H9 (cell line): Measurements from ENCODE around the gene ABHD1. TPM values are rescaled to one million over a fixed set of nuclear protein-coding genes. Genes with fewer than 3 reads are reported as not detected.

Experiments used
- DNase-seq: peaks from one replicate; pipeline ENCODE4 v3.0.0-alpha.2; 2017
- H2AFZ ChIP-seq: one replicate; pipeline ENCODE4 v1.6.1; 2013; ENCODE audit warnings: mild to moderate bottlenecking, low read length, control low read depth, moderate library complexity
- H2AK5ac ChIP-seq: 2 replicates; pipeline ENCODE4 v1.6.1; 2013; ENCODE audit warnings: low read length, control low read depth, mixed read lengths; ENCODE audit not compliant: insufficient read length
- H2BK120ac ChIP-seq: one replicate; pipeline ENCODE4 v1.6.1; 2013; ENCODE audit warnings: low read depth, mild to moderate bottlenecking, low read length, control low read depth, inconsistent platforms; ENCODE audit not compliant: poor library complexity, severe bottlenecking
- H2BK12ac ChIP-seq: 2 replicates; pipeline ENCODE4 v1.6.1; 2013; ENCODE audit warnings: low read length, control low read depth, mixed read lengths, low read depth; ENCODE audit not compliant: insufficient read length
- H2BK15ac ChIP-seq: 2 replicates; pipeline ENCODE4 v1.6.1; 2013; ENCODE audit warnings: low read depth, low read length, control low read depth
- H2BK20ac ChIP-seq: one replicate; pipeline ENCODE4 v1.6.1; 2013; ENCODE audit warnings: low read depth, mild to moderate bottlenecking, low read length, control low read depth, inconsistent platforms; ENCODE audit not compliant: poor library complexity, severe bottlenecking
- H2BK5ac ChIP-seq: 2 replicates; pipeline ENCODE4 v1.6.1; 2013; ENCODE audit warnings: low read length, control low read depth, mixed read lengths; ENCODE audit not compliant: insufficient read length
- H3K14ac ChIP-seq: 2 replicates; pipeline ENCODE4 v1.6.1; 2013; ENCODE audit warnings: low read length, control low read depth; ENCODE audit not compliant: insufficient read depth
- H3K18ac ChIP-seq: 2 replicates; pipeline ENCODE4 v1.6.1; 2013; ENCODE audit warnings: low read depth, mild to moderate bottlenecking, mixed read lengths, low read length, control low read depth; ENCODE audit not compliant: insufficient read length
- H3K23ac ChIP-seq: 2 replicates; pipeline ENCODE4 v1.6.1; 2013; ENCODE audit warnings: low read length, control low read depth, mixed read lengths, low read depth; ENCODE audit not compliant: insufficient read length
- H3K23me2 ChIP-seq: 2 replicates; pipeline ENCODE4 v1.6.1; 2013; ENCODE audit warnings: low read depth, mild to moderate bottlenecking, mixed read lengths, low read length, control low read depth; ENCODE audit not compliant: insufficient read length, poor library complexity, severe bottlenecking
- H3K27ac ChIP-seq: 2 replicates; pipeline ENCODE4 v1.5.1; 2013; ENCODE audit warnings: low read length, control low read depth, mixed read lengths, low read depth; ENCODE audit not compliant: insufficient read length
- H3K27me3 ChIP-seq: 2 replicates; pipeline ENCODE4 v1.6.1; 2013; ENCODE audit warnings: low read length, control low read depth, inconsistent platforms; ENCODE audit not compliant: insufficient read depth
- H3K4ac ChIP-seq: 2 replicates; pipeline ENCODE4 v1.6.1; 2013; ENCODE audit warnings: low read depth, mild to moderate bottlenecking, control low read depth, inconsistent platforms, low read length, moderate library complexity
- H3K4me1 ChIP-seq: 2 replicates; pipeline ENCODE4 v1.6.1; 2013; ENCODE audit warnings: low read length, control low read depth, inconsistent platforms; ENCODE audit not compliant: insufficient read depth
- H3K4me2 ChIP-seq: 2 replicates; pipeline ENCODE4 v1.6.1; 2013; ENCODE audit warnings: low read length, control low read depth, mixed read lengths; ENCODE audit not compliant: insufficient read length, insufficient read depth
- H3K56ac ChIP-seq: 2 replicates; pipeline ENCODE4 v1.6.1; 2013; ENCODE audit warnings: low read depth, mild to moderate bottlenecking, mixed read lengths, low read length, control low read depth; ENCODE audit not compliant: insufficient read length
- H3K79me1 ChIP-seq: 2 replicates; pipeline ENCODE4 v1.6.1; 2013; ENCODE audit warnings: low read depth, mild to moderate bottlenecking, moderate library complexity, low read length, control low read depth, inconsistent platforms; ENCODE audit not compliant: insufficient read depth, poor library complexity, severe bottlenecking
- H3K79me2 ChIP-seq: 2 replicates; pipeline ENCODE4 v1.6.1; 2013; ENCODE audit warnings: low read length, control low read depth, inconsistent platforms; ENCODE audit not compliant: insufficient read depth
- H3K9ac ChIP-seq: 2 replicates; pipeline ENCODE4 v1.6.1; 2013; ENCODE audit warnings: low read length, control low read depth, mixed read lengths; ENCODE audit not compliant: insufficient read length; ENCODE audit errors: extremely low read depth
- H3K9me3 ChIP-seq: one replicate; pipeline ENCODE4 v1.6.1; 2013; ENCODE audit warnings: low read depth, low read length, inconsistent platforms; ENCODE audit not compliant: control insufficient read depth
- H3T11ph ChIP-seq: one replicate; pipeline ENCODE4 v1.6.1; 2013; ENCODE audit warnings: mild to moderate bottlenecking, low read length, control low read depth, inconsistent platforms
- H4K20me1 ChIP-seq: one replicate; pipeline ENCODE4 v1.6.1; 2013; ENCODE audit not compliant: control insufficient read depth, insufficient read length, insufficient read depth
- H4K5ac ChIP-seq: 2 replicates; pipeline ENCODE4 v1.6.1; 2013; ENCODE audit warnings: low read depth, mild to moderate bottlenecking, mixed read lengths, low read length, control low read depth; ENCODE audit not compliant: insufficient read length
- H4K8ac ChIP-seq: replicated peaks from 2 replicates; pipeline ENCODE4 v1.6.1; 2013; ENCODE audit warnings: low read length, control low read depth, mixed read lengths, low read depth; ENCODE audit not compliant: insufficient read length
- H4K91ac ChIP-seq: 2 replicates; pipeline ENCODE4 v1.6.1; 2013; ENCODE audit warnings: low read depth, mild to moderate bottlenecking, moderate library complexity, mixed read lengths, low read length, control low read depth; ENCODE audit not compliant: insufficient read length
- H3K27ac Mint-ChIP-seq, 3 experiments: 2 replicates in 2 of 3; 3 replicates in 1 of 3; pipeline ENCODE4 v1.8.0; 2020 to 2021; ENCODE audit warnings: mixed read lengths in 3 of 3, mild to moderate bottlenecking in 1 of 3, moderate library complexity in 1 of 3
- H3K27me3 Mint-ChIP-seq: 2 replicates; pipeline ENCODE4 v1.8.0; 2021; ENCODE audit warnings: low read depth, mild to moderate bottlenecking, moderate library complexity, mixed read lengths
- H3K36me3 Mint-ChIP-seq, 3 experiments: 2 replicates in 2 of 3; 3 replicates in 1 of 3; pipeline ENCODE4 v1.8.0; 2020 to 2021; ENCODE audit warnings: low read depth in 3 of 3, mixed read lengths in 3 of 3; ENCODE audit not compliant: insufficient read depth in 1 of 3
- H3K4me1 Mint-ChIP-seq, 2 experiments: 2 replicates each; pipeline ENCODE4 v1.8.0; 2020; ENCODE audit warnings: mixed read lengths in 2 of 2
- H3K4me3 Mint-ChIP-seq, 2 experiments: 2 replicates in 1 of 2; 3 replicates in 1 of 2; pipeline ENCODE4 v1.8.0; 2020 to 2021; ENCODE audit warnings: mild to moderate bottlenecking in 2 of 2, mixed read lengths in 2 of 2, moderate library complexity in 1 of 2
- H3K9me3 Mint-ChIP-seq, 2 experiments: 2 replicates in 1 of 2; 3 replicates in 1 of 2; pipeline ENCODE4 v1.8.0; 2020; ENCODE audit warnings: mild to moderate bottlenecking in 2 of 2, mixed read lengths in 2 of 2, moderate library complexity in 1 of 2
- CTCF ChIP-seq: fragments of 200-600 bp; sonication (generic); conservative IDR thresholded peaks from 3 replicates; pipeline ENCODE4 v1.8.0; 2021; ENCODE audit warnings: antibody characterized with exemption, mild to moderate bottlenecking
- WGBS: extraction: QIAGEN DNeasy Blood & Tissue Kit; methylation state at CpG from one replicate; pipeline ENCODE4 v1.1.7; 2013; ENCODE audit warnings: missing lambda C conversion rate, low lambda C conversion rate, mixed read lengths; ENCODE audit not compliant: insufficient read length; ENCODE audit errors: extremely low coverage; 5-methylcytosine and 5-hydroxymethylcytosine counted together
- total RNA-seq: library from RNA; stranded (reverse); gene quantifications from 2 replicates; pipeline ENCODE4 v1.2.1, GENCODE V29; 2021

ABHD1 gene
- total RNA-seq, 1 experiment from 2014 or later = 0.31 TPM

DNA sequence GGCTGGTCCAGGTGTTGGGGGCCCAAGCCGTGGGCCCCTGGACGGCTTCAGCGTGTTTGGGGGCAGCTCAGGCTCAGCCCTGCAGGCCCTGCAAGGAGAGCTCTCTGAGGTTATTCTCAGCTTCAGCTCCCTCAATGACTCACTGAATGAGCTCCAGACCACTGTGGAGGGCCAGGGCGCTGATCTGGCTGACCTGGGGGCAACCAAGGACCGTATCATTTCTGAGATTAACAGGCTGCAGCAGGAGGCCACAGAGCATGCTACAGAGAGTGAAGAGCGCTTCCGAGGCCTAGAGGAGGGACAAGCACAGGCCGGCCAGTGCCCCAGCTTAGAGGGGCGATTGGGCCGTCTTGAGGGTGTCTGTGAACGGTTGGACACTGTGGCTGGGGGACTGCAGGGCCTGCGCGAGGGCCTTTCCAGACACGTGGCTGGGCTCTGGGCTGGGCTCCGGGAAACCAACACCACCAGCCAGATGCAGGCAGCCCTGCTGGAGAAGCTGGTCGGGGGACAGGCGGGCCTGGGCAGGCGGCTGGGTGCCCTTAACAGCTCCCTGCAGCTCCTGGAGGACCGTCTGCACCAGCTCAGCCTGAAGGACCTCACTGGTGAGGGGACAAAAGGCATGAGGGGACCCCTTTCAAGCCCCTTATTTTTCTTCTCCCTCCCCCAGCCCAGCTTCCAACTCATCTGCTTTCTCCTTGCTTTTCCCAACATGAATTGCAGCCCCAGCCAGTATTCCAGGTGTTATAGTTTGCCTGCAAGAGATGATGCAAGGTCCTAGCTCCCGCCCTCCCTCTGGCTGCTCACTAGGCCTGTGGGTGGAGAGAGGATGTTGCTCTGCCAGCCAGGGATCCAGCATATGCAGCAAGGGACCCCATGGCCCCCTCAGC, 40.0 kb upstream of the ABHD1 start:
- Histone ChIP-seq H3K4me2 (no peak overlapping the region), H3K79me1 (no peaks in the 10 kb centered on the region), H2AK5ac (no peak overlapping the region), H3T11ph (no peak overlapping the region), H3K79me2 (no peaks in the 10 kb centered on the region), H3K27ac (no peak overlapping the region), H3K14ac (no peak overlapping the region), H3K18ac (no peak overlapping the region), H4K20me1 (no peaks in the 10 kb centered on the region), H3K23me2 (peaks cover 13% of the 10 kb centered on the region), H4K5ac (no peak overlapping the region), H3K4me1 (no peaks in the 10 kb centered on the region), H3K56ac (no peak overlapping the region), H2BK12ac (no peak overlapping the region), H3K9ac (no peak overlapping the region), H2AFZ (no peak overlapping the region), H3K4ac (no peak overlapping the region), H3K27me3 (no peaks in the 10 kb centered on the region), H3K23ac (no peak overlapping the region), H4K8ac (no peak overlapping the region), H2BK5ac (no peak overlapping the region), H2BK20ac (no peak overlapping the region), H2BK15ac (no peak overlapping the region), H3K9me3 (no peaks in the 10 kb centered on the region), H4K91ac (no peak overlapping the region), H2BK120ac (no peak overlapping the region)
- WGBS = no CpG with 5 or more reads among the region's 20 CpGs
- no peak overlapping the region; a peak in 2 of 5 replicates for H3K4me3 Mint-ChIP-seq
- no peaks in the 10 kb centered on the region for H3K9me3 Mint-ChIP-seq
- H3K36me3 Mint-ChIP-seq = no peaks in the 10 kb centered on the region; a peak in 1 of 7 replicates
- TF ChIP-seq CTCF = no peak
- peaks cover 20% of the 10 kb centered on the region for H3K27me3 Mint-ChIP-seq
- H3K27ac Mint-ChIP-seq = peak overlapping the region in 2 of 3 experiments; percentile 37 to 64; a peak in 1 of 7 replicates
- DNase-seq = no peak
- peaks cover 21 to 41% of the 10 kb centered on the region in 2 experiments for H3K4me1 Mint-ChIP-seq
